IMR-90 (cell line): ENCODE results near the gene PCDHB8. TPM values are rescaled to one million over a fixed set of nuclear protein-coding genes. Genes with fewer than 3 reads are reported as not detected.

Experiments
- ATAC-seq: fragments of 200-7000 bp; cut with Tn5 transposase; 2 replicates; pipeline ENCODE4 v1.9.1; 2020; ENCODE audit warnings: low read depth, mild to moderate bottlenecking, moderate library complexity
- BruUV-seq: library from RNA; stranded (reverse); fragments of 400-500 nt; replicated peaks from 2 replicates; lab custom pipeline; 2021; lab: Mats Ljungman, UMichigan
- CTCF ChIA-PET: fragments of 300-600 bp; formaldehyde crosslinking; extraction: SDS; loops from one replicate; lab custom pipeline; 2021; ENCODE audit warnings: antibody characterized with exemption; lab: Yijun Ruan, JAX
- POLR2A ChIA-PET: fragments of 300-600 bp; sonication (Branson Sonifier 250); formaldehyde crosslinking; loops from one replicate; lab custom pipeline; 2022; ENCODE audit warnings: antibody characterized with exemption; ENCODE audit not compliant: unreplicated experiment; lab: Charles Lee
- DNase-seq: peaks from one replicate; pipeline ENCODE4 v3.0.0; 2013
- H2AFZ ChIP-seq: replicated peaks from 2 replicates; pipeline ENCODE3; 2013; ENCODE audit warnings: low read length, mild to moderate bottlenecking; ENCODE audit not compliant: poor library complexity
- H2AK5ac ChIP-seq: 2 replicates; pipeline ENCODE4 v1.6.1; 2013; ENCODE audit warnings: low read depth, low read length, inconsistent platforms
- H2AK9ac ChIP-seq: replicated peaks from 2 replicates; pipeline ENCODE3; 2013; ENCODE audit warnings: mild to moderate bottlenecking, low read depth, low read length, moderate library complexity; ENCODE audit not compliant: poor library complexity
- H2BK120ac ChIP-seq: 2 replicates; pipeline ENCODE4 v1.6.1; 2013; ENCODE audit warnings: low read depth, low read length, inconsistent platforms
- H2BK15ac ChIP-seq: 3 replicates; pipeline ENCODE4 v1.6.1; 2013; ENCODE audit warnings: low read depth, low read length, inconsistent platforms
- H2BK20ac ChIP-seq: 2 replicates; pipeline ENCODE4 v1.6.1; 2013; ENCODE audit warnings: low read depth, mild to moderate bottlenecking, inconsistent platforms, low read length, moderate library complexity
- H2BK5ac ChIP-seq: 2 replicates; pipeline ENCODE4 v1.6.1; 2013; ENCODE audit warnings: mild to moderate bottlenecking, low read depth, low read length, inconsistent platforms; ENCODE audit not compliant: poor library complexity, severe bottlenecking
- H3K14ac ChIP-seq: replicated peaks from 2 replicates; pipeline ENCODE4 v1.6.1; 2013; ENCODE audit warnings: low read depth, low read length, inconsistent platforms
- H3K18ac ChIP-seq: 2 replicates; pipeline ENCODE4 v1.6.1; 2013; ENCODE audit warnings: low read depth, low read length, control low read depth
- H3K23ac ChIP-seq: 2 replicates; pipeline ENCODE4 v1.6.1; 2013; ENCODE audit warnings: low read depth, low read length, inconsistent platforms
- H3K27ac ChIP-seq: 2 replicates; pipeline ENCODE4 v1.5.1; 2013; ENCODE audit warnings: mild to moderate bottlenecking, control low read depth, low read length; ENCODE audit not compliant: insufficient read depth
- H3K27me3 ChIP-seq: 2 replicates; pipeline ENCODE4 v1.6.1; 2013; ENCODE audit warnings: low read length; ENCODE audit not compliant: control insufficient read depth, insufficient read depth
- H3K36me3 ChIP-seq: 2 replicates; pipeline ENCODE4 v1.6.1; 2013; ENCODE audit warnings: low read length, mixed read lengths; ENCODE audit not compliant: control insufficient read depth, insufficient read depth
- H3K4ac ChIP-seq: 2 replicates; pipeline ENCODE4 v1.6.1; 2013; ENCODE audit warnings: low read depth, low read length, inconsistent platforms
- H3K4me1 ChIP-seq: 2 replicates; pipeline ENCODE4 v1.6.1; 2013; ENCODE audit warnings: low read length, mixed read lengths; ENCODE audit not compliant: control insufficient read depth, insufficient read depth
- H3K4me2 ChIP-seq: 2 replicates; pipeline ENCODE4 v1.6.1; 2013; ENCODE audit warnings: low read depth, mild to moderate bottlenecking, control low read depth, low read length, moderate library complexity
- H3K4me3 ChIP-seq: 2 replicates; pipeline ENCODE4 v1.5.1; 2013; ENCODE audit warnings: low read depth, mild to moderate bottlenecking, control low read depth, low read length, moderate library complexity; ENCODE audit not compliant: insufficient read depth
- H3K56ac ChIP-seq: 2 replicates; pipeline ENCODE4 v1.6.1; 2013; ENCODE audit warnings: low read length, inconsistent platforms; ENCODE audit not compliant: insufficient read depth; ENCODE audit errors: extremely low read depth
- H3K79me1 ChIP-seq, 2 experiments: 2 replicates each; pipeline ENCODE4 v1.6.1; 2013; ENCODE audit warnings: low read length in 2 of 2, inconsistent platforms in 1 of 2, low read depth in 1 of 2
- H3K9ac ChIP-seq: 2 replicates; pipeline ENCODE4 v1.6.1; 2013; ENCODE audit warnings: low read depth, low read length, control low read depth
- H3K9me1 ChIP-seq: 2 replicates; pipeline ENCODE4 v1.6.1; 2013; ENCODE audit warnings: low read length, inconsistent platforms; ENCODE audit not compliant: insufficient read depth
- H3K9me3 ChIP-seq: 2 replicates; pipeline ENCODE4 v1.6.1; 2013; ENCODE audit warnings: low read length; ENCODE audit not compliant: control insufficient read depth, insufficient read depth
- H4K20me1 ChIP-seq: 2 replicates; pipeline ENCODE4 v1.6.1; 2013; ENCODE audit warnings: low read length, inconsistent platforms; ENCODE audit not compliant: insufficient read depth
- H4K5ac ChIP-seq: 2 replicates; pipeline ENCODE4 v1.6.1; 2013; ENCODE audit warnings: mild to moderate bottlenecking, low read depth, low read length, control low read depth
- H4K8ac ChIP-seq, 2 experiments: 2 replicates each; pipeline ENCODE4 v1.6.1; 2013; ENCODE audit warnings: low read depth in 2 of 2, low read length in 2 of 2, control low read depth in 1 of 2, inconsistent platforms in 1 of 2
- H4K91ac ChIP-seq: 2 replicates; pipeline ENCODE4 v1.6.1; 2013; ENCODE audit warnings: low read depth, low read length, inconsistent platforms; ENCODE audit not compliant: insufficient read depth
- BHLHE40 ChIP-seq: fragments of 150-350 bp; IDR thresholded peaks from 2 replicates; pipeline ENCODE4 v1.6.1; 2016; ENCODE audit warnings: mild to moderate bottlenecking, low read depth, low read length
- CEBPB ChIP-seq: IDR thresholded peaks from 2 replicates; pipeline ENCODE4 v1.6.1; 2012; ENCODE audit warnings: low read depth, low read length, improper control_type of control experiment
- CHD1 ChIP-seq: IDR thresholded peaks from 2 replicates; pipeline ENCODE4 v1.6.1; 2012; ENCODE audit warnings: low read depth, low read length, improper control_type of control experiment
- CTCF ChIP-seq: conservative IDR thresholded peaks from 2 replicates; pipeline ENCODE4 v1.5.1; 2012; ENCODE audit warnings: mild to moderate bottlenecking, low read depth, low read length, improper control_type of control experiment
- MAFK ChIP-seq: IDR thresholded peaks from 2 replicates; pipeline ENCODE4 v1.6.1; 2012; ENCODE audit warnings: low read depth, low read length, improper control_type of control experiment
- MAZ ChIP-seq: IDR thresholded peaks from 2 replicates; pipeline ENCODE4 v1.6.1; 2012; ENCODE audit warnings: low read depth, mild to moderate bottlenecking, low read length, improper control_type of control experiment, moderate library complexity, borderline replicate concordance
- MXI1 ChIP-seq: IDR thresholded peaks from 2 replicates; pipeline ENCODE4 v1.6.1; 2012; ENCODE audit warnings: low read depth, mild to moderate bottlenecking, low read length, moderate library complexity, borderline replicate concordance
- NFE2L2 ChIP-seq: fragments of 150-350 bp; IDR thresholded peaks from 2 replicates; pipeline ENCODE4 v1.6.1; 2016; ENCODE audit warnings: low read depth, mild to moderate bottlenecking, low read length
- POLR2A ChIP-seq: IDR thresholded peaks from 2 replicates; pipeline ENCODE4 v1.6.1; 2012; ENCODE audit warnings: mild to moderate bottlenecking, low read depth, low read length
- RAD21 ChIP-seq: IDR thresholded peaks from 2 replicates; pipeline ENCODE4 v1.6.1; 2012; ENCODE audit warnings: low read length, improper control_type of control experiment
- RCOR1 ChIP-seq: IDR thresholded peaks from 2 replicates; pipeline ENCODE4 v1.6.1; 2012; ENCODE audit warnings: mild to moderate bottlenecking, low read length, improper control_type of control experiment; ENCODE audit not compliant: insufficient replicate concordance
- RFX5 ChIP-seq: IDR thresholded peaks from 2 replicates; pipeline ENCODE4 v1.8.0; 2012; ENCODE audit warnings: low read depth, mild to moderate bottlenecking, low read length, moderate library complexity
- SMC3 ChIP-seq: fragments of 150-350 bp; IDR thresholded peaks from 2 replicates; pipeline ENCODE4 v1.6.1; 2016; ENCODE audit warnings: low read depth, mild to moderate bottlenecking, antibody characterized with exemption, low read length, moderate library complexity
- USF2 ChIP-seq: fragments of 150-350 bp; IDR thresholded peaks from 2 replicates; pipeline ENCODE4 v1.6.1; 2017; ENCODE audit warnings: mild to moderate bottlenecking, antibody characterized with exemption, low read length, low read depth
- WGBS, 2 experiments: methylation state at CpG; one replicate each; pipeline versions ENCODE4 v1.1.5 to v1.1.7; 2013; ENCODE audit warnings: missing lambda C conversion rate in 2 of 2; ENCODE audit not compliant: insufficient read length in 1 of 2; ENCODE audit errors: extremely low coverage in 2 of 2; 5-methylcytosine and 5-hydroxymethylcytosine counted together
- dilution Hi-C: fragments of 300-500 bp; cut with HindIII; formaldehyde crosslinking; loops from one replicate; pipeline ENCODE4 v1.14.3; 2018; ENCODE audit warnings: low sequenced_read_pairs; ENCODE audit not compliant: unreplicated experiment
- in situ Hi-C: fragments of 300-500 bp; cut with MboI; formaldehyde crosslinking; loops from 3 replicates; pipeline ENCODE4 v1.14.3; 2019; ENCODE audit warnings: low sequenced_read_pairs, inconsistent platforms, mixed read lengths
- intact Hi-C: fragments of 100-400 bp; cut with micrococcal nuclease; formaldehyde crosslinking; loops from 2 replicates; pipeline ENCODE4 v1.10.0; 2022
- polyA plus RNA-seq, 3 experiments: library from polyadenylated mRNA; depleted of rRNA; stranded (reverse); fragments of >200 nt; gene quantifications; 2 replicates each; pipeline ENCODE4 v1.2.3, GENCODE V29; 2012; ENCODE audit warnings: low replicate concordance in 1 of 3
- total RNA-seq: library from RNA; depleted of rRNA; stranded (reverse); fragments of >200 nt; gene quantifications from 2 replicates; pipeline ENCODE4 v1.2.3, GENCODE V29; 2012

Gene PCDHB8
- total and polyA plus RNA-seq, 2 of the 4 experiments (the other 2 are of a cell fraction): 0.07 to 0.18 TPM

- Histone ChIP-seq H4K91ac (no peak overlapping the region), H3K4me2 (no peak overlapping the region)
- intact Hi-C loops: no loop called here
These were observed 1.7 kb upstream of the PCDHB8 start for GRCh38 chr5:141175933-141176332.

More at GRCh38 chr5:141175933-141176332, 1.7 kb upstream of the PCDHB8 start:
- no peaks in the 10 kb centered on the region for H3K36me3 ChIP-seq
- no peak for DNase-seq
- no peak overlapping the region for H2AK5ac ChIP-seq
- no peak overlapping the region for H2BK20ac ChIP-seq
- in situ Hi-C loops (no loop called here), dilution Hi-C loops (no loop called here)
- H3K4me1 ChIP-seq: no peaks in the 10 kb centered on the region
- TF ChIP-seq RFX5 (no peak), MAFK (no peak), MAZ (no peak), CTCF (no peak), SMC3 (no peak), CEBPB (no peak), MXI1 (no peak), RCOR1 (no peak), BHLHE40 (no peak), POLR2A (no peak), USF2 (no peak), RAD21 (no peak), NFE2L2 (no peak), CHD1 (no peak)
- WGBS, 2 experiments: no CpG with 5 or more reads among the region's 1 CpG
- no peak overlapping the region for H2AFZ ChIP-seq
- no peak overlapping the region for H3K4me3 ChIP-seq
- no peak overlapping the region for H3K14ac ChIP-seq
- ATAC-seq: no peak
- no peak overlapping the region for H3K23ac ChIP-seq
- H3K56ac ChIP-seq: no peak overlapping the region
- no peak overlapping the region for H2BK15ac ChIP-seq
- ChIA-PET CTCF (no interaction called here), POLR2A (no interaction called here)
- H2BK120ac ChIP-seq: no peak overlapping the region
- no peak overlapping the region for H2BK5ac ChIP-seq
- H3K27me3 ChIP-seq: no peaks in the 10 kb centered on the region
- H2AK9ac ChIP-seq: no peak overlapping the region
- no peaks in the 10 kb centered on the region for H4K20me1 ChIP-seq
- H3K9ac ChIP-seq: no peak overlapping the region
- H3K9me1 ChIP-seq: no peaks in the 10 kb centered on the region
- no peak overlapping the region for H4K5ac ChIP-seq
- no peak overlapping the region for H3K4ac ChIP-seq
- no peak overlapping the region for H3K27ac ChIP-seq
- H3K18ac ChIP-seq: no peak overlapping the region
- H4K8ac ChIP-seq: no peak overlapping the region
- H3K9me3 ChIP-seq: peaks cover 22% of the 10 kb centered on the region; the same call in 1 of the 2 replicates
- H3K79me1 ChIP-seq: no peaks in the 10 kb centered on the region
- BruUV-seq: no TSS peak
